ENCODE data around the gene SURF1.

DNA sequence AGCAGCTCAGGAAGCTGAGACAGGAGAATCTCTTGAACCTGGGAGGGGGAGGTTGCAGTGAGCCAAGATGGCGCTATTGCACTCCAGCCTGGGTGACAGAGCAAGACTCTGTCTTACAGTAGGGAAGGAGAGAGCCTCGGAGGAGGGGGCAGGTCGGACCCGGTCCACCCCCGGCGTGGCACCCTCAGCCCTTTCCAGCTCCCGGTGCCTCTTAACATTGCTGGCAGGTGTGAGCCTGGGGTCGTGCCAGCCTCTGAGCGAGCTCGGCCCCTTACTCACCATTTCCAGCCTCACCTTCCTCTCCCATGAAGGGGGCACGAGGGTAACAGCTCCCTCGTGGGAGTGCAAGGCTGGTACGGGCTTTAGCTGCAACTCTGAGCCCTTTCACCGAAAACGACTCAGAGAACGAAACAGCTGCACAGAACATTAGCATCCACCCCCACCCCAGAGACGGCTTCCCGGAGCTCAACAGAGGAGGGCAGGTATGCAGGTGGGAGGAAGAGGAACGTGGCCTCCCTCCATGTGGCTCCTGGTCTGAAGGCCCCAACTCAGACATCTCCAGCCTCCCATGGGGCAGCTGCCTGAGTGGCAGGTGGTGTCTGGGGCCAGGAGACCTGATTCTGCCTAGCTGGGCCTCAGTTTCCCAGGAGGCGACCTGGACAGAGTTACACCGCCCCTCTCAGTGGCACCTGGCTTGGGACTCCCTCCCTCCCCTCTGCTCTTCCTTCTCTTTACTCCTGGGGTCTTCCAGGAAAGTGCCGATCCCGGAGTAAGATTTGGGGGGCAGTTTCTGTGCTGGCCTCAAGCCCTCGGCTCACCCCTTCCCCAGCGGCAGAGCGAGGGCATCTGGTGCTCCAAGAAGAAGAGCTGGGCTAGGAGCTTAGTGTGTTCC, 52.8 kb downstream of the SURF1 start:
- TF ChIP-seq, protein P1, sequence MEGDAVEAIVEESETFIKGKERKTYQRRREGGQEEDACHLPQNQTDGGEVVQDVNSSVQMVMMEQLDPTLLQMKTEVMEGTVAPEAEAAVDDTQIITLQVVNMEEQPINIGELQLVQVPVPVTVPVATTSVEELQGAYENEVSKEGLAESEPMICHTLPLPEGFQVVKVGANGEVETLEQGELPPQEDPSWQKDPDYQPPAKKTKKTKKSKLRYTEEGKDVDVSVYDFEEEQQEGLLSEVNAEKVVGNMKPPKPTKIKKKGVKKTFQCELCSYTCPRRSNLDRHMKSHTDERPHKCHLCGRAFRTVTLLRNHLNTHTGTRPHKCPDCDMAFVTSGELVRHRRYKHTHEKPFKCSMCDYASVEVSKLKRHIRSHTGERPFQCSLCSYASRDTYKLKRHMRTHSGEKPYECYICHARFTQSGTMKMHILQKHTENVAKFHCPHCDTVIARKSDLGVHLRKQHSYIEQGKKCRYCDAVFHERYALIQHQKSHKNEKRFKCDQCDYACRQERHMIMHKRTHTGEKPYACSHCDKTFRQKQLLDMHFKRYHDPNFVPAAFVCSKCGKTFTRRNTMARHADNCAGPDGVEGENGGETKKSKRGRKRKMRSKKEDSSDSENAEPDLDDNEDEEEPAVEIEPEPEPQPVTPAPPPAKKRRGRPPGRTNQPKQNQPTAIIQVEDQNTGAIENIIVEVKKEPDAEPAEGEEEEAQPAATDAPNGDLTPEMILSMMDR (IDR thresholded peaks at IDR 0.05) = no peak
- no peak for TF ChIP-seq POLR2A (IDR thresholded peaks at IDR 0.05)
